CD4-positive, alpha-beta memory T cell (primary cell): Measurements from ENCODE around the gene NR2E1. TPM values are rescaled to one million over a fixed set of nuclear protein-coding genes. Genes with fewer than 3 reads are reported as not detected.
A peak's percentile ranks its signal among the peaks of the same experiment; 100 is the strongest.

ENCODE experiments used
- CTCF ChIA-PET: fragments of 350-600 bp; sonication (Branson Sonifier 250); formaldehyde crosslinking; loops from one replicate; lab custom pipeline; 2021; ENCODE audit warnings: inconsistent platforms; ENCODE audit not compliant: partially characterized antibody; lab: Charles Lee
- POLR2A ChIA-PET: fragments of 350-600 bp; sonication (Branson Sonifier 250); formaldehyde crosslinking; loops from one replicate; lab custom pipeline; 2021; ENCODE audit not compliant: partially characterized antibody; lab: Charles Lee
- DNase-seq, 5 donors: peaks; one replicate each; pipeline versions ENCODE4 v3.0.0 to v3.0.0-alpha.2; 2020 to 2022; ENCODE audit warnings: mixed read lengths in 1 of 5
- H3K27ac ChIP-seq: one replicate; pipeline ENCODE4 v1.7.0; 2013; ENCODE audit warnings: low read depth, low read length
- H3K27me3 ChIP-seq: 2 replicates; pipeline ENCODE4 v1.7.0; 2013; ENCODE audit warnings: mild to moderate bottlenecking, low read length, moderate library complexity; ENCODE audit not compliant: insufficient read depth
- H3K36me3 ChIP-seq: 2 replicates; pipeline ENCODE4 v1.7.0; 2013; ENCODE audit warnings: mild to moderate bottlenecking, low read length, moderate library complexity; ENCODE audit not compliant: insufficient read depth
- H3K4me1 ChIP-seq: 2 replicates; pipeline ENCODE4 v1.7.0; 2013; ENCODE audit warnings: mild to moderate bottlenecking, low read length, moderate library complexity; ENCODE audit not compliant: insufficient read depth
- H3K4me3 ChIP-seq, 2 donors: one replicate each; pipeline ENCODE4 v1.7.0; 2013; ENCODE audit warnings: low read length in 2 of 2, mild to moderate bottlenecking in 1 of 2
- H3K9me3 ChIP-seq, 2 donors: one replicate each; pipeline ENCODE4 v1.7.0; 2013; ENCODE audit warnings: low read length in 2 of 2, control low read depth in 1 of 2; ENCODE audit not compliant: control insufficient read depth in 1 of 2
- H3K27ac Mint-ChIP-seq, 7 donors: one replicate each; pipeline ENCODE4 v1.8.0; 2020 to 2021; ENCODE audit warnings: mixed read lengths in 7 of 7, mild to moderate bottlenecking in 6 of 7, inconsistent platforms in 3 of 7, moderate library complexity in 3 of 7
- H3K27me3 Mint-ChIP-seq, 2 donors: one replicate each; pipeline ENCODE4 v1.8.0; 2020 to 2021; ENCODE audit warnings: mixed read lengths in 2 of 2
- H3K36me3 Mint-ChIP-seq, 2 donors: one replicate each; pipeline ENCODE4 v1.8.0; 2020 to 2021; ENCODE audit warnings: mixed read lengths in 2 of 2, inconsistent platforms in 1 of 2, mild to moderate bottlenecking in 1 of 2
- H3K4me1 Mint-ChIP-seq, 4 donors: one replicate each; pipeline ENCODE4 v1.8.0; 2020 to 2021; ENCODE audit warnings: mixed read lengths in 4 of 4, mild to moderate bottlenecking in 1 of 4
- H3K4me3 Mint-ChIP-seq, 8 donors: one replicate each; pipeline ENCODE4 v1.8.0; 2020 to 2021; ENCODE audit warnings: mixed read lengths in 8 of 8, mild to moderate bottlenecking in 7 of 8, moderate library complexity in 6 of 8, inconsistent platforms in 3 of 8
- H3K9me3 Mint-ChIP-seq, 8 donors: one replicate each; pipeline ENCODE4 v1.8.0; 2020 to 2021; ENCODE audit warnings: mixed read lengths in 8 of 8, mild to moderate bottlenecking in 5 of 8, inconsistent platforms in 3 of 8, moderate library complexity in 1 of 8
- intact Hi-C: fragments of 100-400 bp; cut with micrococcal nuclease; formaldehyde crosslinking; loops from one replicate; pipeline ENCODE4 v1.15.1; 2023
- polyA plus RNA-seq, 2 donors: library from polyadenylated mRNA; unstranded; fragments of 300-500 nt; fragmentation: Illumina TruSeq; gene quantifications; one replicate each; pipeline ENCODE4 v1.2.3, GENCODE V29; 2021
- total RNA-seq, 2 experiments: library from RNA; stranded (reverse); gene quantifications; one replicate each; pipeline ENCODE4 v1.2.3, GENCODE V29; 2021

NR2E1 gene
- total and polyA plus RNA-seq, 4 experiments from 2014 or later = not detected

- no peaks in the 10 kb centered on the region for H3K36me3 ChIP-seq
- Mint-ChIP-seq H3K4me3 (no peak overlapping the region), H3K4me1 (peaks cover 18 to 59% (median 39%) of the 10 kb centered on the region in 4 donors), H3K27me3 (peaks cover 58 to 73% of the 10 kb centered on the region in 2 donors), H3K27ac (no peak overlapping the region), H3K9me3 (peaks cover 0 to 5% (median 1%) of the 10 kb centered on the region in 8 donors), H3K36me3 (no peaks in the 10 kb centered on the region)
- H3K4me3 ChIP-seq = no peak overlapping the region
- peaks cover 61% of the 10 kb centered on the region for H3K27me3 ChIP-seq
- intact Hi-C loops = no loop called here
- no peak for DNase-seq
- no peaks in the 10 kb centered on the region for H3K9me3 ChIP-seq
- H3K27ac ChIP-seq = no peak overlapping the region
- CTCF ChIA-PET = no interaction called here
- peaks cover 54% of the 10 kb centered on the region for H3K4me1 ChIP-seq
- POLR2A ChIA-PET = no interaction called here
These were observed 6.2 kb downstream of the NR2E1 start for GRCh38 chr6:108171918-108172516.

GRCh38 chr6:108174371-108175175, 8.8 kb downstream of the NR2E1 start:
- H3K4me3 Mint-ChIP-seq = peak overlapping the region in 4 of 8 donors; percentile 27 to 52 (median 40)
- peaks cover 59 to 76% of the 10 kb centered on the region in 2 donors for H3K27me3 Mint-ChIP-seq
- no peak for DNase-seq
- no peak overlapping the region for H3K27ac Mint-ChIP-seq
- H3K27me3 ChIP-seq = peaks cover 58% of the 10 kb centered on the region
- no peaks in the 10 kb centered on the region for H3K9me3 ChIP-seq
- ChIA-PET POLR2A (interaction anchor here (0.8 kb wide), 1 partner anchor 87 kb away, joined by 3 read pairs; no protein-coding TSS in a partner anchor), CTCF (no interaction called here)
- H3K9me3 Mint-ChIP-seq = peaks cover 0 to 4% (median 1%) of the 10 kb centered on the region in 8 donors
- no peaks in the 10 kb centered on the region for H3K36me3 Mint-ChIP-seq
- no peaks in the 10 kb centered on the region for H3K36me3 ChIP-seq
- intact Hi-C loops = no loop called here
- peaks cover 29% of the 10 kb centered on the region for H3K4me1 ChIP-seq
- H3K4me1 Mint-ChIP-seq = peaks cover 8 to 47% (median 24%) of the 10 kb centered on the region in 4 donors
- no peak overlapping the region for H3K4me3 ChIP-seq
- no peak overlapping the region for H3K27ac ChIP-seq

- no peak for DNase-seq
- intact Hi-C loops = no loop called here
- no peaks in the 10 kb centered on the region for H3K9me3 ChIP-seq
- H3K4me3 Mint-ChIP-seq = peak overlapping the region in 6 of 8 donors; percentile 11 to 74 (median 54)
- peaks cover 8 to 41% (median 23%) of the 10 kb centered on the region in 4 donors for H3K4me1 Mint-ChIP-seq
- no peak overlapping the region for H3K4me3 ChIP-seq
- H3K36me3 Mint-ChIP-seq = no peaks in the 10 kb centered on the region
- H3K27me3 Mint-ChIP-seq = peaks cover 61 to 79% of the 10 kb centered on the region in 2 donors
- H3K9me3 Mint-ChIP-seq = peaks cover 0 to 4% (median under 1%) of the 10 kb centered on the region in 8 donors
- H3K36me3 ChIP-seq = no peaks in the 10 kb centered on the region
- peaks cover 62% of the 10 kb centered on the region for H3K27me3 ChIP-seq
- ChIA-PET CTCF (no interaction called here), POLR2A (interaction anchor here (0.8 kb wide), 1 partner anchor 86 kb away, joined by 3 read pairs; no protein-coding TSS in a partner anchor)
- H3K27ac Mint-ChIP-seq = no peak overlapping the region
- no peak overlapping the region for H3K27ac ChIP-seq
- H3K4me1 ChIP-seq = peaks cover 27% of the 10 kb centered on the region
These were observed 9.4 kb downstream of the NR2E1 start for GRCh38 chr6:108175176-108175591.

- Histone ChIP-seq H3K27ac (no peak overlapping the region), H3K36me3 (no peaks in the 10 kb centered on the region), H3K4me3 (no peak overlapping the region), H3K27me3 (peaks cover 56% of the 10 kb centered on the region), H3K9me3 (no peaks in the 10 kb centered on the region), H3K4me1 (peaks cover 21% of the 10 kb centered on the region)
- Mint-ChIP-seq H3K9me3 (peaks cover 0 to 4% (median under 1%) of the 10 kb centered on the region in 8 donors), H3K27me3 (peaks cover 64 to 81% of the 10 kb centered on the region in 2 donors), H3K4me1 (peaks cover 8 to 36% (median 23%) of the 10 kb centered on the region in 4 donors), H3K27ac (no peak overlapping the region), H3K4me3 (peak overlapping the region; percentile 49 to 78 (median 72)), H3K36me3 (no peaks in the 10 kb centered on the region)
- ChIA-PET CTCF (interaction anchor here (1.3 kb wide), 1 partner anchor 17 kb away, joined by 5 read pairs; no protein-coding TSS in a partner anchor), POLR2A (interaction anchor here (0.8 to 1.2 kb wide), 2 partner anchors 32 to 86 kb away, joined by 3 read pairs; no protein-coding TSS in a partner anchor)
- intact Hi-C loops = no loop called here
- no peak for DNase-seq
These were observed 9.9 kb downstream of the NR2E1 start for GRCh38 chr6:108175592-108176279.

- ChIA-PET CTCF (interaction anchor here (1.3 kb wide), 1 partner anchor 16 kb away, joined by 5 read pairs; no protein-coding TSS in a partner anchor), POLR2A (interaction anchor here (1.2 kb wide), 1 partner anchor 32 kb away, joined by 3 read pairs; no protein-coding TSS in a partner anchor)
- intact Hi-C loops = no loop called here
- no peak overlapping the region for H3K27ac ChIP-seq
- Mint-ChIP-seq H3K36me3 (no peaks in the 10 kb centered on the region), H3K4me3 (peak overlapping the region; percentile 49 to 78 (median 72)), H3K27ac (no peak overlapping the region), H3K4me1 (peaks cover 4 to 29% (median 19%) of the 10 kb centered on the region in 4 donors), H3K27me3 (peaks cover 60 to 77% of the 10 kb centered on the region in 2 donors), H3K9me3 (peaks cover 0 to 4% (median 0%) of the 10 kb centered on the region in 8 donors)
- no peaks in the 10 kb centered on the region for H3K9me3 ChIP-seq
- peaks cover 51% of the 10 kb centered on the region for H3K27me3 ChIP-seq
- DNase-seq = no peak
- peaks cover 16% of the 10 kb centered on the region for H3K4me1 ChIP-seq
- H3K36me3 ChIP-seq = no peaks in the 10 kb centered on the region
- H3K4me3 ChIP-seq = no peak overlapping the region
These were observed 10.7 kb downstream of the NR2E1 start for GRCh38 chr6:108176281-108177089.

- intact Hi-C loops = no loop called here
- CTCF ChIA-PET = no interaction called here
- H3K9me3 Mint-ChIP-seq = peaks cover 0 to 2% (median 0%) of the 10 kb centered on the region in 8 donors
These were observed 13.9 kb downstream of the NR2E1 start for GRCh38 chr6:108179741-108180140.

More at GRCh38 chr6:108179741-108180140, 13.9 kb downstream of the NR2E1 start:
- Mint-ChIP-seq H3K27me3 (peaks cover 45 to 66% of the 10 kb centered on the region in 2 donors), H3K4me3 (no peak overlapping the region), H3K27ac (no peak overlapping the region), H3K36me3 (no peaks in the 10 kb centered on the region), H3K4me1 (peaks cover 4 to 28% (median 15%) of the 10 kb centered on the region in 4 donors)
- POLR2A ChIA-PET = no interaction called here
- Histone ChIP-seq H3K27me3 (peaks cover 39% of the 10 kb centered on the region), H3K36me3 (no peaks in the 10 kb centered on the region), H3K9me3 (no peaks in the 10 kb centered on the region), H3K27ac (no peak overlapping the region), H3K4me1 (peaks cover 16% of the 10 kb centered on the region), H3K4me3 (no peak overlapping the region)
- no peak for DNase-seq
